Measurements from ENCODE around the gene ITIH4. TPM values are rescaled to one million over a fixed set of nuclear protein-coding genes. Genes with fewer than 3 reads are reported as not detected.
A peak's percentile ranks its signal among the peaks of the same experiment; 100 is the strongest.

The ITIH4 gene
- total RNA-seq, 3 donors from 2014 or later = 1.9 to 6.0 (median 4.3) TPM

GRCh38 chr3:52795298-52795900, 35.1 kb downstream of the ITIH4 start:
- no peak for ATAC-seq
- intact Hi-C loops (cut with DNase I, micrococcal nuclease) = no loop called here
- H3K4me1 ChIP-seq (ENCODE audit: low read depth) = no peaks in the 10 kb centered on the region
- H3K4me3 ChIP-seq = no peak overlapping the region
- no peaks in the 10 kb centered on the region for H3K9me3 ChIP-seq
- TF ChIP-seq, protein P1, sequence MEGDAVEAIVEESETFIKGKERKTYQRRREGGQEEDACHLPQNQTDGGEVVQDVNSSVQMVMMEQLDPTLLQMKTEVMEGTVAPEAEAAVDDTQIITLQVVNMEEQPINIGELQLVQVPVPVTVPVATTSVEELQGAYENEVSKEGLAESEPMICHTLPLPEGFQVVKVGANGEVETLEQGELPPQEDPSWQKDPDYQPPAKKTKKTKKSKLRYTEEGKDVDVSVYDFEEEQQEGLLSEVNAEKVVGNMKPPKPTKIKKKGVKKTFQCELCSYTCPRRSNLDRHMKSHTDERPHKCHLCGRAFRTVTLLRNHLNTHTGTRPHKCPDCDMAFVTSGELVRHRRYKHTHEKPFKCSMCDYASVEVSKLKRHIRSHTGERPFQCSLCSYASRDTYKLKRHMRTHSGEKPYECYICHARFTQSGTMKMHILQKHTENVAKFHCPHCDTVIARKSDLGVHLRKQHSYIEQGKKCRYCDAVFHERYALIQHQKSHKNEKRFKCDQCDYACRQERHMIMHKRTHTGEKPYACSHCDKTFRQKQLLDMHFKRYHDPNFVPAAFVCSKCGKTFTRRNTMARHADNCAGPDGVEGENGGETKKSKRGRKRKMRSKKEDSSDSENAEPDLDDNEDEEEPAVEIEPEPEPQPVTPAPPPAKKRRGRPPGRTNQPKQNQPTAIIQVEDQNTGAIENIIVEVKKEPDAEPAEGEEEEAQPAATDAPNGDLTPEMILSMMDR (IDR thresholded peaks at IDR 0.05) = no peak
- DNase-seq = no peak
- H3K36me3 ChIP-seq (ENCODE audit: low read depth) = no peaks in the 10 kb centered on the region

- H3K4me1 ChIP-seq (ENCODE audit: low read depth) = no peaks in the 10 kb centered on the region
- TF ChIP-seq, protein P1 (IDR thresholded peaks at IDR 0.05) = no peak
- intact Hi-C loops (cut with DNase I, micrococcal nuclease) = no loop called here
- H3K4me3 ChIP-seq = no peak within 1 kb of the TSS
- H3K36me3 ChIP-seq (ENCODE audit: low read depth) = no peaks in the 10 kb centered on the region
- H3K9me3 ChIP-seq = no peaks in the 10 kb centered on the region
- no peak for ATAC-seq
- no peak for DNase-seq
Observed at GRCh38 chr3:52794612-52795099, 35.8 kb downstream of the ITIH4 start, which contains the start of gene ITIH3. Gene ITIH3 (plus strand): TSS chr3:52794796. CDS start chr3:52794804, 8 bp downstream.

DNA sequence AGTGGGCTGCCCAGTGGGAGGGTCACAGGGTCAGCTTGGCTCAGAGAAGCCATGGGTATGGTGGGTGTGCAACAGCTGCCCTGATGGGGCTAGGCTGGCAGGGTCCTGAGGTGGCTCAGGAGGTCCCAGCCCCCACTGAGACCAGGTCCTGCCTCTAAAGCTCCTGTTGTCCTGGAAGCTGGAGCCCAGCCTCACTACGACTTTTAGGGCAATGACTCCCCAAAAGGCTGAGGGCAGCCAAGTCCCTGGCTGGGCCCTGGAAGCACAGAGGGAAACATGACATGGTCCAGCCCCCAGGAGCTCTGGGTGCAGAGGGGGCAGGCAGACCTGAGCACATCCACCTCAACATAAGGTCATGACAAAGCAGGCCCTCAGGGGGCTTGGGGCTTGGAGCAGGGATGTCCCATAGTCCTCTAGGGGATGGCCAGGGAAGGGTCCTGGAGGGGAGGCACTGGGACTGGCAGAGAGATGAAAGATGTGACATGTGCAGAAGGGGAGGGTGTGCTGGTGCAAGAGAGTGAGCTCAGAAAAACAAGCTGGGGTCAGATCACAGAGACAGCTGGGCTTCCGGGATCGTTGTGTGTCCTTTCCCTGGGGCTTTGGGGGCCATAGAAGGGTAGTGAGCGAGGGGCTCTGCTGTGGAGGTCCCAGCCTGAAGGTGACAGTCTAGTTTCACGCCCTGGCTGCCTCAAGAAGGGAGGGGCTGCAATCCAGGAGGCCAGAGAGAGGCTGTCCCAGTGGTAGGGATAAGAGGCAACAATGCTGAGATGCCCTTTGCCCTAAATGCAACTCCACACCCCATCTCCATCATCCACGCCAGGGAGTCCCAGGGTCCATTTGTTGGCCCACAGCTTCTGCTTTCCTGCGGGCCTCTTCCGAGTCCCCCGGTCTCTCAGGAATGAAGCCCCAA, 36.5 kb downstream of the ITIH4 start:
- DNase-seq (no peak), ATAC-seq (no peak)
- intact Hi-C loops (cut with DNase I, micrococcal nuclease) = no loop called here
- Histone ChIP-seq H3K36me3 (ENCODE audit: low read depth) (no peaks in the 10 kb centered on the region), H3K4me3 (no peak overlapping the region), H3K9me3 (no peaks in the 10 kb centered on the region), H3K4me1 (ENCODE audit: low read depth) (no peaks in the 10 kb centered on the region)
- TF ChIP-seq, protein P1 (IDR thresholded peaks at IDR 0.05) = no peak

DNA sequence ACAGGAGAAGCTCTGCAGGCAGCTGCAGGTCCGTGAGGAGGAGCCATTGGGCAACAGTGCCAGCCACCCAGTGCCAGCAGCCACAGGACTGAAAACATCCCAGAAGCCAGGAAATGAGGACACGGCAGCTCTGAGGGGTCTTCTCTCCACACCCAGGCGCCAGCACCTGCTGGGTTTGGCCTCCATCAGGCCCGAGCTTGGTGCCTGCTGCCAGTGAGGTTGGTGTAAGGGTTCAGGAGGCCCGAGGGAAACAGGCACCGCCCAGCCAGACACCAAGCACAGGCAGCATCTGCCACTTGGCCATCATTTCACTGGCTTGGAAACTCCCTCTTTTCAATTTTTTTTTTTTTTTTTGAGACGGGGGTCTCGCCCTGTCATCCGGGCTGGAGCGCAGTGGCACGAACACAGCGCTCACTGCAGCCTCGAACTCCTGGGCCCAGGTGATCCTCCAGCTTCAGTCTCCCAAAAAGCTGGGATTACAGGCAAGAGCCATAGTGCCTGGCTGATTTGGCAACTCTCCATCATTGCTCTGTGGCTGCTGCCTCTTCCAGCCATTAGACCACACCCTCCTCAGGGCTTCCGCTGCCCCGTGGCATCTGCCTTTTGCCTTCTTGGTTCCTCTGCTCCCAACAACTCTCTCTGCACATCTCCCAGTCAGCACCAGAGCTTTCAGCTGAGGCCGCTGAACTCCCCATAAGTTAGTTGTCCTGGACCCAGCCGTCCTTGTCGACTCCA, 37.3 kb downstream of the ITIH4 start:
- Histone ChIP-seq H3K4me3 (no peak overlapping the region), H3K36me3 (ENCODE audit: low read depth) (no peaks in the 10 kb centered on the region), H3K9me3 (no peaks in the 10 kb centered on the region), H3K4me1 (ENCODE audit: low read depth) (no peaks in the 10 kb centered on the region)
- peak; percentile 17 for ATAC-seq
- DNase-seq = peak in 1 of 3 donors; percentile 24
- TF ChIP-seq, protein P1 (IDR thresholded peaks at IDR 0.05) = no peak
- intact Hi-C loops (cut with DNase I, micrococcal nuclease) = no loop called here

DNA sequence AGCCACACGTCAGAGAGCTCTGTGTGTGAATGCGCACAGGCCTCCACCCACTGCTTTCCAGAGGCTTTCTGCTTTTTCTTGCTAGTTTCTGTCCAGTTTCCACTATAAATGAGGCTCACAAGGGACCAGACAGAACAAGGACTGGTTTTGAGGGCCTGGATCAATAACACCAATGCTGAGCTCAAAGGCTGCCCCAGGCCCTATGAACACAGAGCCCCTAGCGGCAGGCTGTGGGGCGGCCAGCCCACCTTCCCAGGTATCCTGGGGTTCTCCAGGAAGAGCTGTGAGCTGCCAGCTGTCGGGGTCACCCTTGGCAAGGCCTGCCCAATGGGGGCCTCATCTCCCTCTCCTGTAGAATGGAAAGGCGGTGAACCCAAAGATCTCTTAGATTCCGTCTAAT, 38.1 kb downstream of the ITIH4 start:
- Histone ChIP-seq H3K4me3 (no peak overlapping the region), H3K36me3 (ENCODE audit: low read depth) (no peaks in the 10 kb centered on the region), H3K9me3 (no peaks in the 10 kb centered on the region), H3K4me1 (ENCODE audit: low read depth) (no peaks in the 10 kb centered on the region)
- TF ChIP-seq, protein P1 (IDR thresholded peaks at IDR 0.05) = no peak
- intact Hi-C loops (cut with DNase I, micrococcal nuclease) = no loop called here
- peak in 1 of 3 donors; percentile 24 for DNase-seq
- no peak for ATAC-seq

Measured in mucosa of descending colon (tissue), 3 donors.